Suppressor macrophage treated with lipopolysaccharide for 4 hours (primary cell): ENCODE measurements around the gene ELOA.
"Not testable (repeated sequence)": the region's sequence is repeated elsewhere in the genome, so short reads cannot be mapped to it uniquely, and the experiment has no call there.

Source experiments
- DNase-seq: peaks from one replicate; pipeline ENCODE4 v3.0.0-alpha.2; 2020

The ELOA gene

GRCh38 chr1:23736437-23737134, 6.7 kb upstream of the ELOA start:
- no peak for DNase-seq

DNA sequence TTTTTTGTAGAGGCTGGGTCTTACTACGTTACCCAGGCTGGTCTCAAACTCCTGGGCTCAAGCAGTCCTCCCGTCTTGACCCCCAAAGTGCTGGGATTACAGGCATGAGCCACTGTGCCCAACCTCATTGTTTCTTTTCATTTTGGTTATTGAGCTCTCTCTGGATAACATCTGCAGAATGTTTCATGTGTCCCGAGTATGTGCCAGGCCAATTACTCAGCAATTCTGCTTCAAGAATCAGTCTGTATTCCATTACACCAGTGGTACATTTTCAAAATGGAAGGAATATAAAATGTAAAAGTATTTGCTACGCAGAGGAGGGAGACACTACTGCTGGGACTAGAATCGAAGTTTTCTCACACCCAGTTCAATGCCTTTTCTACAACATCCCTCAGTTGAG, 1.7 kb upstream of the ELOA start:
- DNase-seq: no peak

- no peak for DNase-seq
Observed at GRCh38 chr1:23742670-23743286, 493 bp upstream of the ELOA start.

DNA sequence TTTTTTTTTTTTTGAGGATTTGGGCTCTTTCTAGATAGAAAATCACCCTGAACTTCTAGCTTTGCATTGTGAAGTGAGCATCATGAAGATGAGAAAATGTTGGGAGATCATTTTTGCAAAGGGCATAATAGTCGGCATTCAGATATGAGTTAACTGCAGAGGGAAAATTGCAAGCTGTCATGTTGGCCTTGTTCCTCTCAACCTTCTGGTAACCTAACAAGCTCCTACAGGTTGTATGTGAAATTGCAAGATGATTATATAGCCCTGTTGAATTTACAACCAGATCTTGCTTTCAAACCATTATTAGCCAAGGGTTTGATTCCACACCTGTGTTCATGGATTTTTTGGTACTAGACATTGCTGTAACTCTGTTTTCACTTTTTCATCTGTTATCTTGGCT, 2.2 kb downstream of the ELOA start:
- DNase-seq: peak; percentile 53

DNA sequence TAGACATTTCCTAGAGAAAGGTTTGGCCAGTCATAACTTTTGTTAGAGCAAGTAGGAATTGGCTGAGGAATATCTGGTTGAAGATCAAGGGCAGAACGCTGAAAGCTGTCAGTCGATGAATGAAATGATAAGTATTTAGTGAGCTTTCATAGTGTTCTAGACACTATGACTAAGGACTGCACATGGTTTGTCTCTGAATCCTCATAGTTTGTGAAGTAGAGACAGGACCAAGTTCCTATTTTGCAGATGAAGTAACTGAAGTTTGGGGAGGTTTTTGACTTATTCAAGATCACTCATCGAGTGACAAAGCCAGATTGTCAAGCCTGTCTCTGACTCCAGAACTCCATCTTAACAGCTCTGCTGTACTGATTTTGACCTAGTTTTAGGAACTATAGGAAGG, 4.7 kb downstream of the ELOA start:
- DNase-seq: peak; percentile 58

GRCh38 chr1:23751050-23751814, 8.0 kb downstream of the ELOA start:
- DNase-seq: peak; percentile 71

- no peak for DNase-seq
Observed at GRCh38 chr1:23751815-23752200, 8.5 kb downstream of the ELOA start.

- DNase-seq: no peak
Observed at GRCh38 chr1:23752909-23753308, 9.6 kb downstream of the ELOA start.

- no peak for DNase-seq
Observed at GRCh38 chr1:23756676-23757075, 13.4 kb downstream of the ELOA start.

GRCh38 chr1:23757812-23758211, 14.5 kb downstream of the ELOA start:
- DNase-seq: no peak

- DNase-seq: no peak
Observed at GRCh38 chr1:23759277-23759676, 16.0 kb downstream of the ELOA start.

GRCh38 chr1:23763041-23763577, 19.8 kb downstream of the ELOA start:
- no peak for DNase-seq

GRCh38 chr1:23768733-23769132, 25.5 kb downstream of the ELOA start:
- no peak for DNase-seq

GRCh38 chr1:23772049-23772853, 29.0 kb downstream of the ELOA start:
- DNase-seq: peak; percentile 92

- DNase-seq: no peak
Observed at GRCh38 chr1:23772854-23773242, 29.6 kb downstream of the ELOA start.

- no peak for DNase-seq
Observed at GRCh38 chr1:23774174-23774880, 31.1 kb downstream of the ELOA start.

DNA sequence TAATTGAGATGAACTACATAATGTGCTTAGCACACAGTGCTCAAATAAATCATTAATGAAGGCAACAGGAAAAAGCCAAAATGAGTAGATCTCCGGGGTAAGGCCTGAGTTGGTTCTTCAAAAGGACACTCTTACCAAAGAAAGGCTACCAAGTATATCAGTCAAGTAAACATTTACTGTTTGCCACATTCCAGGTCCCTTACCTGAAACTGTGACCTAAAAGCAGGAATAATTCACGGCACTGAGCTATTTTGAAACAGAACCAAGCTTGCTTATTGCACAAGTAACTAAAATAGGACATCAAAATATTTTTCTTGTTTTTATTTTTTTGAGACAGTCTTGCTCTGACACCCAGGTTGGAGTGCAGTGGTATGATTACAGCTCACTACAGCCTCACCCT, 32.9 kb downstream of the ELOA start:
- DNase-seq: no peak

DNA sequence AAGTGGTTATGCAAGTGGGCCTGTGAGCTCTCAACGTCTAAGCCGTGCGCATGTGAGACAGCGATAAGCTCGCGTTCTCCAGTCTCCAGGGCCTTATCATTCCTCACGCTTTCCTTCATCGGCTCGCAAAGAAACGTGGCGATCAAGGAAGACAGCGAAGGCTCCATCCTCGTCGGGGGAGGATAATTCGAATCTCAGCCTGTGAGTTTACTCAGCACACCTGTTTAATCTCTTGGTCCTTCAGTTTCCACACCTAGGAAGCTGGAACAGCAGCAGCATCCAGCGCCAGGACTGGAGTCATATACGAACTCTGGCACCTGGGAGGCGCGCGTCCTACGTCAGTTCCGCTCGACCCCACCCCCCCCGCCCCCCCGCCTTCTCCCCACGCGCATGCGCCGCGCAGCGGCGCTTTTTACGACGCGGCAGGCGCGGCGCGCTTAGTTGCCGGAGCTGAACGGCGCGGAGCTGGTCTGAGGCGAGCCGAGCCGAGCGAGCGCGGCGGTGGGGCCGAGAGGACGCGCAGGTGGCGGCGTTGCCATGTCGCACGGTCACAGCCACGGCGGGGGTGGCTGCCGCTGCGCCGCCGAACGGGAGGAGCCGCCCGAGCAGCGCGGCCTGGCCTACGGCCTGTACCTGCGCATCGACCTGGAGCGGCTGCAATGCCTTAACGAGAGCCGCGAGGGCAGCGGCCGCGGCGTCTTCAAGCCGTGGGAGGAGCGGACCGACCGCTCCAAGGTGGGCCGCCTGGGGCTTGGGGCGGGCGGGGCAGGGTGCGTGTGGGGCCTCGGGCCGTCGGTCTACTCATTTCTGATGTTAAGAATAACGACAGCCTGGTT, 34.9 kb downstream of the ELOA start, which contains the start of gene PITHD1:
TSS of gene PITHD1 (plus strand) at position 440 of the 836 bp plus-strand sequence. CDS start at position 538, 98 bp downstream.
- DNase-seq: peak; percentile 92

GRCh38 chr1:23779826-23780371, 36.6 kb downstream of the ELOA start:
- peak; percentile 61 for DNase-seq

DNA sequence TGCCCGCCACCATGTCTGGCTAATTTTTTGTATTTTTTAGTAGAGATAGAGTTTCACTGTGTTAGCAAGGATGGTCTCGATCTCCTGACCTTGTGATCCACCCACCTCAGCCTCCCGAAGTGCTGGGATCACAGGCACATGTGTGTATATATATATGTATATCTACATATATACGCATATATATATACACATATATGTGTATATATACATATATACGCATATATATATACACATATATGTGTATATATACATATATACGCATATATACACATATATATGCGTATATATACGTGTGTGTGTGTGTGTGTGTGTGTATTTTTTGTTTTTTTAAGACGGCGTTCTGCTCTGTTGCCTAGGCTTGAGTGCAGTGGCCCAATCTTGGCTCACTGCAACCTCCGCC, 39.9 kb downstream of the ELOA start:
- DNase-seq: not testable (repeated sequence)

DNA sequence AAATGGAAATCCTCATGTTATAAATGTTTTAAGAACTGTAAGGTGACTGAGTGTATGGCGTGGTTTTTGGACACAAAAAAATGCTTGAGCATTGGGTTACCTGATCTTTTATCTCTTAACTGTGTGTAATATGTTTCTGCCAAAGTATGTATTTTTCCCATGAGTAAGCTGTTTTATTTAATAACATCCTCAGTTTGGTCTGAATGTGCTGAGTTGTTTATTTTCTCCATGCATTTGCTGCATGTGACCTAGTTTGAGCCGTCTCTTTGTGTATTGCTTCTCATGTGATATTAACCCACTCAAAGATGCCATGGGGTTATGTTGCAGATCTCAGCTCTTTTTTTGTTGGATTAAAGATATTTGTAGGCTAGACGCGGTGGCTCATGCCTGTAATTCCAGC, 41.6 kb downstream of the ELOA start:
- no peak for DNase-seq
